Glomerular visceral epithelial cell (primary cell): ENCODE measurements around the gene CACNA1H.

ENCODE experiments used
- DNase-seq: peaks from one replicate; pipeline ENCODE4 v3.0.0-alpha.2; 2016; ENCODE audit errors: extremely low spot score

CACNA1H gene

DNA sequence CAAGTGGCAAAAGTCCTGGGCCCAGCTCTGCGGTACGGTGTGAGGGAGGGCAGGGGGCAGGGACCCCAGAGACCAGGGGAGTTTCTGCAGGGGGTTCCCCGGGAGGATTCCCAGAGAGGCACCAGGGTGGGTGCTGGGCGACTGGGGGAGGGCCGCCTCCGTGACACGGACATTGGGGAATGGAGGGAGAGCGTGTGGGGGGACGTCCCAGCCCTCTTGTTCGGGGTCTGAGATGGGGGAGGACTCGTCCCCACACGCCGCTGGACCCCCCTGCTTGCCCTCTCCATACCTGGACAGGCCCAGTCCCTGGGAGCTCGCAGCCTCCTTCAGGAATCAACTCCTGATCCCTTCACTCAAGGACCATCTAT is 30.5 kb upstream of the CACNA1H start:
- no peak for DNase-seq

GRCh38 chr16:1123525-1124230 is 29.2 kb upstream of the CACNA1H start:
- DNase-seq: no peak

DNA sequence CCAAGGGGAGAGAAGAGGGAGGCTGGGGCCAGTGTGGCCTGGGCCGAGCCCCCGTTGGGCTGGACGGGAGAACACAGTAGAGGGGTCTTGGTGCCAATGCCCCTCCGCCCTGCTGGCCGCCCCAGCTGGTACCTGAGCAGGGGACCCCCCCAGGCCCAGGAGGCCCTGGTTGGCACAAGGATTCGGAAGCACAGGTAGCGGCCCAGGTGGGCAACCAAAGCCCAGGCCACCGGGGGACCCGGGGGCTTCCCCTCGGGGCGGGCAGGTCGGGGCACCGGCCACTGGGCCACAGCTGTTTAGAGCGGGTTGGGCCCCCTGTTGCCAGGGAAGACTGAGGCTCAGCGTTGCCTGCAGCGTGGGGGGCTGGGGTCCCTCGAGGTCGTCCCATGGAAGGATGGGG is 28.6 kb upstream of the CACNA1H start:
- DNase-seq: no peak

GRCh38 chr16:1124795-1125194 is 28.1 kb upstream of the CACNA1H start:
- no peak for DNase-seq

DNA sequence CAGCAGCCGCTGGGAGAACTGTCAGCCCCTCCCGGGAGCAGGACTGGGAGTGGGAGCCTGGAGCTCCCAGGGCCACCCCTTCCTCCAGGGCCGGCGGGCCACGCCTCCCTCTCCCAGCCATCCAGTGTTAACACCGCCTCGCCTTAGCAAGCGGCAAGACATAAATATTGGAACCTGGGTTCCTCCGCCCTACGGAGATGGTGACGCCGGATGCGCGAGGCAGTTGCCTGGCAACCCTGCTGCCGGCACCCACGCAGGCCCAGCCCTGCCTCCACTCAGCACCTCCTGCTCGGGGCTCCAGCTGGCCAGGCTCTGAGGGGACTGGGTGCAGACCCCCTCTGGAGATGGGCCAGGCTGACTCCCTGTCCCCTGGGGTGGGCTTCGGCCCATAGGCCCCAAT is 27.4 kb upstream of the CACNA1H start:
- no peak for DNase-seq

DNA sequence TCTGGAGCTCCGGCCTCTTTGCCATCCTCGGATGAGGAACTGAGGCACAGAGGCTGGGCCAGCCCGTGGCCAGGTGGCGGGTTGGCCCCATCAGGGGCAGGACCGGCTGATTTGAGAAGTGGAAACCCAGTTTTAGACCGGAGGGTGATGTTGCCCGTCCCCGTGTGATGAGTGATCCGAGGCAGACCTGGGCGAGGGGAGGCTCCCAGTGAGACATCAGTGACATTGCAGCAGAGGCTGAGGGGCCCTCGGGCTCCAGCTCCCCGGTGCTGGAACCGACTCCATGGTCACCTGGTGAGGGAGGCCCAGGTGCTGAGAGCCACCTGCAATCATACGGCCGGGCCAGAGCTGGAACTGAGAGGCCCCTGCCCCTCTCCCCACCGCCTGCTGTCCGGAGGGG is 26.9 kb upstream of the CACNA1H start:
- no peak for DNase-seq

DNA sequence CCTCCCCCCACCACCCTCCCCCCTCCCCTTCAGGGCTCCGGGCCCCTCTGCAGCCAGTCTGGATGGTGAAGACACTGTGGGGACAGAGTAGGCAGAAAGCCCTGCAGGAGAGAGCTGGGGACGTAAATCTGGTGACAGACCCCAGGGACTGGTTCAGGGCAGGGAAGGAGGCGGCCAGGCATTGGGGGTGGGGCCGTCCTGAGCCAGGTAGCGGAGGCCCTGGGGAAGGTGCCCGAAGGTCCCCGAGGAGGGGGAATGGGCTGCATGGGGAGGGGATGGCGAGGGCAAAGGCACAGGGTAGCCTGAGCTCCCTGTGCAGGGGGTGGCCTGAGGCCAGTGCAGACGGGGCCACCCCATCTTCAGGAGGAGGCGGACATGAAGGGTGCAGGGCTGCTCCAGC is 26.3 kb upstream of the CACNA1H start:
- no peak for DNase-seq

- no peak for DNase-seq
Measured at GRCh38 chr16:1127101-1127500, 25.8 kb upstream of the CACNA1H start.

GRCh38 chr16:1127971-1128715 is 24.8 kb upstream of the CACNA1H start:
- no peak for DNase-seq

DNA sequence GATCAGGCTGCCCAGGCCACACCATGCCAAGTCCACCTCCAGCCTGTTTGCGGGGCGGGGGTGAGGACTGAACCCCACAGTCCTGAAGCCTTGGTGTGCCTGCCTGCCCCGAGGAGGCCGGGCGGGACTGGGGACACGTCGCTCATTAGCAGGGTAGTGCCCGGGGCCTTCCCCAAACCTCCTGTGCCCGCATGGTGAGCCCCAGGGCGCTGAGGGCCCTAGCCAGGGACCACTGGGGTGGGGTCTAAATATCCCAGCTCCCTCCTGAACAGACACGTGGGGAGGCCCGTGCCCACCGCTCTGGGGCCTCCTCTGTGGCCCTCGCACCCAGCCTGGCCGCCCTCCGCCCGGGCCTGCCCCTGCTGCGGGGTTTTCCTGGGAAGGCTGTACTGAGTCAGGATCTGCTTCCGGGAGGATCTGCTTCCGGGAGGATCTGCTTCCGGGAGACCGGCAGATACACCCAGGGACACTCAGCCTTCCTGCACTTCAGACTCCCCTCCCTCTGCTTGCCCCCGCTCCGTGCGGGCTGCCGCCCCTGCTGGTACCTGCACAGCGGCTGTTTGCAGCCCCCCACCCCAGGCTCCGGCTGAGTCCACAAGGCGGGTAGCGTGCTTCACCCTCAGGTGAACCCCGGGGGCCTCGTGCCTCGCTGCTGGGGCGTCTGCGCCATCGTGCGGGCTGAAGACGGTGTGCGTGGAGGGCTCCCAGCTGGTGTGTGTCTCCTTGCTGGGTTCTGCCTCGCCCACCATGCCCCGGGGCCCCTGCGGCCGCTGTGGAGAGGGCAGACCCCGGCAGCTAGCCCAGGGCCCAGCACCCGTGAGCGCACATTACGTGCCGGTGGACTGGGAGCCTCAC is 23.6 kb upstream of the CACNA1H start:
- DNase-seq: no peak

- DNase-seq: no peak
Measured at GRCh38 chr16:1130382-1130781, 22.5 kb upstream of the CACNA1H start.

GRCh38 chr16:1131378-1131994 is 21.4 kb upstream of the CACNA1H start:
- DNase-seq: no peak

GRCh38 chr16:1132431-1132830 is 20.5 kb upstream of the CACNA1H start:
- no peak for DNase-seq

- DNase-seq: no peak
Measured at GRCh38 chr16:1133271-1133670, 19.6 kb upstream of the CACNA1H start.

GRCh38 chr16:1133810-1134520 is 18.9 kb upstream of the CACNA1H start:
- DNase-seq: no peak

GRCh38 chr16:1134776-1135458 is 18.0 kb upstream of the CACNA1H start:
- no peak for DNase-seq

GRCh38 chr16:1135459-1135825 is 17.5 kb upstream of the CACNA1H start:
- DNase-seq: no peak

DNA sequence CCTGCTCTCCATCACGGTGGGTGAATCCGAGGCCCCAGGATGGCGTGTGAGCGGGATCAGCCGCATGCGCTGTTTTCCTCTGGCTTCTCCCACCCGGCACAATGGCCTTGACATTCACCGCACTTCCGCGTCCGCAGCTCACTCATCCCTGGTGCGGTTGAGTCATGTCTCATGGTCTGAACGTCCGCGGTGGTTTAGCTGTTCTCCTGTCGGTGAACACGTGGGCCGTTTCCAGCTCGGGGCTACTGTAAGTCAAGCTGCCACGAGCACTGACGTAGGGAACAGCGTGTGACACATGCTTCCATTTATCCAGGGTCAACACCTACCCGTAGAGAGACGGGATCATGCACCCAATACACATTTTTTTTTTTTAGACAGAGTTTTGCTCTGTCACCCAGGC is 15.3 kb upstream of the CACNA1H start:
- no peak for DNase-seq

- DNase-seq: no peak
Measured at GRCh38 chr16:1140582-1141162, 12.2 kb upstream of the CACNA1H start.

- no peak for DNase-seq
Measured at GRCh38 chr16:1141191-1141590, 11.7 kb upstream of the CACNA1H start.

- DNase-seq: no peak
Measured at GRCh38 chr16:1141716-1142115, 11.2 kb upstream of the CACNA1H start.
